ENCODE results near the gene AGAP1. TPM values are rescaled to one million over a fixed set of nuclear protein-coding genes. Genes with fewer than 3 reads are reported as not detected.

The AGAP1 gene
- total RNA-seq, 1 donor from 2014 or later, result 18.3 TPM

DNA sequence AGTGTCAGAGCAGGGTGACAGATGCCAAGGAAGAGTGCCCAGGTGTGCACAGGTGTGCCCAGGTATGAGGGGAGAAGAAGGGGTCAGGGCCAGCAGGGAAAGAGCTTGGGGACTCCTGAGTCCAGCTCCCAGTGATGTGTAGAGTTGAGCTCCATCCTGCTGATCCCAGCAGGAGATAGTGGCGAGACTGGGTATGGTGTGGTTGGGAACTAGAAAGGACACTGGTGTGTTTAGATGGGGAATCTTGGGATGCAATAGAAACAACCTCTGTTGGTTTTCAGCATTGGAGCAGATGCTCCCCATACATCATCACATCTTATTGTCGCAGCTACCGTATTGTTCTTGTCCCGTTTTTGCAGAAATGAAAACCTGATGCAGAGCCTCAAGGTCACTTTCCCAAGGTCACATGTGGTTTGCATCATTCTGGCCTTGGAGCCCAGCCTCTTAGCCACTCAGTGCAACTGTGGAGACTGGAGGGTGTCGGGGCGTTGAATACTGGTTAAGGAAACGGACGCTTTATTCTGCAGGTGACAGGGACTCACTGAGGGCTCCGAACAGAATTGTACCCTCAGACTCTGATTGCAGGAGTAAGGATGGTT lies 166.7 kb downstream of the AGAP1 start:
- Histone ChIP-seq H3K9me3 (ENCODE audit: control insufficient read depth in 3 of 3, low read length in 3 of 3) (no peaks in the 10 kb centered on the region), H3K9ac (ENCODE audit: low read depth in 1 of 3, low read length in 3 of 3) (no peak overlapping the region), H3K27ac (ENCODE audit: low read depth, low read length) (no peak overlapping the region)

DNA sequence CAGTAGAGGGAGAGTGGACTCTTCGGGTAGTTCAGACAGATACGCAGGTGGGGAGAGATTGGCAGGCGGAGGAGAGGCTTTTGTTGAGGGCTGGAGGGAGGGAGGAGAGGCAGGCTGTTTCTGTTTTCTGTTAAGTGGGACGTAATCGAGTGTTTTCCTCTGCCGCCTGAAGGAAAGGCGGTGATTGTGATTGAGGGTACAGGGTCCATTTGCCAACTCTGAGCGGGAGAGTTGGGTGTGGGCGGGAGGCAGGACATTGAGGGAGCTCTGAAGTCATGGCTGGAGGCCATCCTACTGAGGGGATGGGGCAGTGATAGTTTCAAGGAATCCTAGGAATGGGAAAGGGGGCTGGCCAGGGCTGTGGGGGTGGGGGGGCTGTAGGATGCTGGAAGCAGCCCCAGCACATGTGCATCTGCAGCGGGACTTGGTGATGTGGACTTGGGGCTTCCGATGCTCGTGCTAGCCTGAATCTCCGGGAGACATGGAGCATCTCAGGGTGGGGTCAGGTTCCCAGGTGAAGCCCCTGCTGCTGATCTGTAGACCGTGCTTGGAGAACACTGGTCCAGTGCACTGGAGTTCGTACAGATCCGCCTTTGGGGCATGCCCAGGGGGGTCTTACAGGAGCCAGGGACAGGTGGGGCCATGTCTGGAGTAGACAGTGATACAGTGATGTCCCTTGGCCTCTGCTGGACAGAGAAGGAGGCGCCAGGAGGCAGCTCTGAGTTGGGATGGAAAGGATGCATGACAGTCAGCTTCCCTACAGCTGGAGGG lies 167.5 kb downstream of the AGAP1 start:
- H3K36me3 ChIP-seq (ENCODE audit: control insufficient read depth in 3 of 3, insufficient read depth in 3 of 3, low read length in 3 of 3), result no peaks in the 10 kb centered on the region
- H3K9me3 ChIP-seq (ENCODE audit: control insufficient read depth in 3 of 3, low read length in 3 of 3), result no peaks in the 10 kb centered on the region
- H3K4me1 ChIP-seq (ENCODE audit: control insufficient read depth in 3 of 3, insufficient read depth in 3 of 3, low read length in 3 of 3), result peaks cover 26 to 31% (median 28%) of the 10 kb centered on the region in 3 donors
- no peak overlapping the region for H3K27ac ChIP-seq (ENCODE audit: low read depth, low read length)
- no peak overlapping the region for H3K4me3 ChIP-seq (ENCODE audit: low read length in 3 of 3)
- H3K27me3 ChIP-seq (ENCODE audit: control insufficient read depth in 3 of 3, insufficient read depth in 3 of 3, low read length in 3 of 3), result no peaks in the 10 kb centered on the region
- no peak overlapping the region for H3K9ac ChIP-seq (ENCODE audit: low read depth in 1 of 3, low read length in 3 of 3)

More for the DNA sequence above, 166.7 kb downstream of the AGAP1 start:
- H3K36me3 ChIP-seq (ENCODE audit: control insufficient read depth in 3 of 3, insufficient read depth in 3 of 3, low read length in 3 of 3), result no peaks in the 10 kb centered on the region
- no peak overlapping the region for H3K4me3 ChIP-seq (ENCODE audit: low read length in 3 of 3)
- peaks cover 19 to 23% (median 20%) of the 10 kb centered on the region in 3 donors for H3K4me1 ChIP-seq (ENCODE audit: control insufficient read depth in 3 of 3, insufficient read depth in 3 of 3, low read length in 3 of 3)
- H3K27me3 ChIP-seq (ENCODE audit: control insufficient read depth in 3 of 3, insufficient read depth in 3 of 3, low read length in 3 of 3), result no peaks in the 10 kb centered on the region

DNA sequence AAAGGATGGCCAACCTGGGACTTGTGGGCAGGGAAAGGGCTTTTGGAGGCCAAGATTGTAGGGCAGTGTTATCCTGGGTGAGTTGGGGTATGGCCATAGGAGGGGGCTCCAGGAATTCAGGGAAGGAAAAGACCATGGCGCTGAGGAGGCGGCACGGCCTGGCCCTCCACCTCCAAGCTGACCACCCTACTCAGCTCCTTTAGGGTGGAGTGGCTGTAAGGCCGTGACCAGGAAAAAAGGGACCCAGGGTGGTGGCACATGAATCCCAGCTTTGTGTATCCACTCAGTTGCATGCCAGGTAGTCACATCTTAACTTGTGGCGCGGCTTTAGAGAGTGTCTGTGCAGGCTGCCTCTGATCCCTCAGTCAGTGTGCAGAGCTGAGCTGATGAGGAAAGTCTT lies 168.1 kb downstream of the AGAP1 start:
- H3K27ac ChIP-seq (ENCODE audit: low read depth, low read length), result no peak overlapping the region
- H3K27me3 ChIP-seq (ENCODE audit: control insufficient read depth in 3 of 3, insufficient read depth in 3 of 3, low read length in 3 of 3), result no peaks in the 10 kb centered on the region
- H3K36me3 ChIP-seq (ENCODE audit: control insufficient read depth in 3 of 3, insufficient read depth in 3 of 3, low read length in 3 of 3), result no peaks in the 10 kb centered on the region
- no peak overlapping the region for H3K4me3 ChIP-seq (ENCODE audit: low read length in 3 of 3)
- H3K4me1 ChIP-seq (ENCODE audit: control insufficient read depth in 3 of 3, insufficient read depth in 3 of 3, low read length in 3 of 3), result peaks cover 28 to 34% (median 33%) of the 10 kb centered on the region in 3 donors
- no peaks in the 10 kb centered on the region for H3K9me3 ChIP-seq (ENCODE audit: control insufficient read depth in 3 of 3, low read length in 3 of 3)
- H3K9ac ChIP-seq (ENCODE audit: low read depth in 1 of 3, low read length in 3 of 3), result no peak overlapping the region

DNA sequence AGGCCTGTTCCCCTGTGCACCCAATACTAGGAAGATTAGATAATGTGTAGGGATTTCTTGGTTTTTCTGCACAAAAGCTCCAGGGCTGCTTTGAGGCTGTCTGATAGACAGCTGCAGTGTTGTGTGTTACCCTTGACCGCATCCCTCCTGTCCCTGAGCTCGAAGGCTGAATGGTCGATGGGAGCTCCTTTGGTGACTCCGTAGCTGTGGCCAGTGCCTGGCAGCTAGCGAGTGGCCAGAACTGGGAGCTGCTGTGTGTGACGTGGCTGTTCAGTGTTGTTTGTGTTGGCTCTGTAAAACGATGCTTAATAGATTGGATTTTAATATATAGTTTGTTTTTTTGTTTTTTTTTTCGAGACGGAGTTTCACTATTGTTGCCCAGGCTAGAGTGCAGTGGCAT lies 170.0 kb downstream of the AGAP1 start:
- H3K9ac ChIP-seq (ENCODE audit: low read depth in 1 of 3, low read length in 3 of 3), result no peak overlapping the region
- H3K27me3 ChIP-seq (ENCODE audit: control insufficient read depth in 3 of 3, insufficient read depth in 3 of 3, low read length in 3 of 3), result no peaks in the 10 kb centered on the region
- H3K4me1 ChIP-seq (ENCODE audit: control insufficient read depth in 3 of 3, insufficient read depth in 3 of 3, low read length in 3 of 3), result peaks cover 31 to 34% (median 33%) of the 10 kb centered on the region in 3 donors
- no peaks in the 10 kb centered on the region for H3K9me3 ChIP-seq (ENCODE audit: control insufficient read depth in 3 of 3, low read length in 3 of 3)
- no peak overlapping the region for H3K4me3 ChIP-seq (ENCODE audit: low read length in 3 of 3)
- H3K27ac ChIP-seq (ENCODE audit: low read depth, low read length), result no peak overlapping the region
- H3K36me3 ChIP-seq (ENCODE audit: control insufficient read depth in 3 of 3, insufficient read depth in 3 of 3, low read length in 3 of 3), result no peaks in the 10 kb centered on the region

DNA sequence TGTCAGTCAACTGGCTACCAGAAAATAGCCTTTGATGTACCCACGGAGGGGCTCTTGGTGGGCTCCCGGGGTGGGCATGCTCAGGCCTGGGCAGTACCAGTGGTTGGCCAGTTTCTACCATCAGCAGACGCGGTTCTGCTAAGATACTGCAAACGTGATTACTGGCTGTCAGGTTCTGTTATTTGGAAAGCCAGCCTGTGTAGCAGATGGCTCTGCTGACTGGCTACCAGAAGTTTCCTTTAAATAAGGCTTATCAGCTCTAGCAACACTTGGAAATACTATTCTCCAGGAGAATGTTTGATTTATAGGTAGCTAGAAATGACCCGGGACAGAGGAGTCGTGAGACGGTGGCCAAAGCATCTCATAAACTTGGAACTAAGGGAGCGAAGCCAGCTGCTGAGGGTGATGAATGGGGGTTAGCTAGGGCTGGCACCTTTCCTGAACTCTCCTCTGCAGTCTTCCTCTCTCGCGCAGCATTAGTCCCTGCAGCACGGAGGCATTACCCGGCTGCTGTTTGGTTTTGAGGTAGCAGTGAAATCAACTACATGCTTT lies 171.9 kb downstream of the AGAP1 start:
- Histone ChIP-seq H3K9me3 (ENCODE audit: control insufficient read depth in 3 of 3, low read length in 3 of 3) (no peaks in the 10 kb centered on the region), H3K4me3 (ENCODE audit: low read length in 3 of 3) (peak overlapping the region; percentile 39 to 78 (median 62)), H3K4me1 (ENCODE audit: control insufficient read depth in 3 of 3, insufficient read depth in 3 of 3, low read length in 3 of 3) (peaks cover 22 to 36% (median 27%) of the 10 kb centered on the region in 3 donors), H3K27me3 (ENCODE audit: control insufficient read depth in 3 of 3, insufficient read depth in 3 of 3, low read length in 3 of 3) (peaks cover 0 to 3% (median 0%) of the 10 kb centered on the region in 3 donors), H3K36me3 (ENCODE audit: control insufficient read depth in 3 of 3, insufficient read depth in 3 of 3, low read length in 3 of 3) (no peaks in the 10 kb centered on the region), H3K27ac (ENCODE audit: low read depth, low read length) (no peak overlapping the region), H3K9ac (ENCODE audit: low read depth in 1 of 3, low read length in 3 of 3) (no peak overlapping the region)

DNA sequence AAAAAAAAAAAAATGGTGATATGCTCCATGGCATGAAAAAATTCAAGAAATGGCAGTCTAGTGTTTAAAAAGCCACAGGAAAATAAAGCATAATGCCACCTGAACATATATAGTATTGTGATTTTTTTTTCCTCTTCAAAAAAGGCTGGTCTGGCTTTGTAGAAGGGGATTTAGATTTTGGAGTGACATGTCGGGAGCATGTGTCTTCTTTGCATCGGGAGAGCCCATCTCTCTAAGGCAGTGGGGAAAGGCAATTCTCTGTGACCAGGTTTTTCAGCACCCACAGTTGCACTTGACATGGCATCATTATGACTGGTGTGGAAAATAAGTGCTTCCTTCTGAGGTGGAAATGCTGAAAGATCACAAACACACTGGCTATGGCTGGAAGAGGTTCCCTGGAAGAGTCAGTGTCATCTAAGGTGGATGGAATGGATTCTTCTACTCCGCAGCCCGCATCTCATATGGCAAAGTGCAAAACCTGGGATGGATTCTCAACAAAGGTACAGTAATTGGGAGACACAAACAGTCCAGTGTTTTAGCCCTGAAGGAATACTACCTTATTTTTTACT lies 172.5 kb downstream of the AGAP1 start:
- H3K36me3 ChIP-seq (ENCODE audit: control insufficient read depth in 3 of 3, insufficient read depth in 3 of 3, low read length in 3 of 3), result no peaks in the 10 kb centered on the region
- H3K9me3 ChIP-seq (ENCODE audit: control insufficient read depth in 3 of 3, low read length in 3 of 3), result no peaks in the 10 kb centered on the region
- H3K27ac ChIP-seq (ENCODE audit: low read depth, low read length), result no peak overlapping the region
- H3K9ac ChIP-seq (ENCODE audit: low read depth in 1 of 3, low read length in 3 of 3), result peak overlapping the region in 1 of 3 donors; percentile 40
- H3K4me1 ChIP-seq (ENCODE audit: control insufficient read depth in 3 of 3, insufficient read depth in 3 of 3, low read length in 3 of 3), result peaks cover 22 to 33% (median 30%) of the 10 kb centered on the region in 3 donors
- H3K4me3 ChIP-seq (ENCODE audit: low read length in 3 of 3), result peak overlapping the region; percentile 39 to 78 (median 62)
- peaks cover 0 to 4% (median 3%) of the 10 kb centered on the region in 3 donors for H3K27me3 ChIP-seq (ENCODE audit: control insufficient read depth in 3 of 3, insufficient read depth in 3 of 3, low read length in 3 of 3)

DNA sequence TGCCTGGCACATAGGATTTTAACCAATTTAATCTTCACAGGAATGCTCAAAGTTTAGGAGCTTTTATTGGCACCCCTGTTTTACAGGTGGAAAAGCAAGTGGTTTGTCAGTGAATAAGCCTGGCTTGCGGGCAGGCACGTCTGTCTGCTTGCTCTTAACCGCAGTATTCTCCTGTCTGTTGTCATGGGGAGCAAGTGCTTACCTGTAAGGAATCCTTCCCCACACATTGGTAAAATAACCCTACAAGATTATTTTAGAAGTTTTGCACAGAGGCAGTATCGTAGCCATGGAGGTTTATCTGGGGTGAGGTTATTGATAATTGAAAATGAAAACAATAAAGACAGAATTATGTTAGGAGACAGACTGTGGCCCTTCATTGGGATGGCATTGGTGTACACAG lies 174.9 kb downstream of the AGAP1 start:
- Histone ChIP-seq H3K4me3 (ENCODE audit: low read length in 3 of 3) (peak overlapping the region in 1 of 3 donors; percentile 25), H3K9ac (ENCODE audit: low read depth in 1 of 3, low read length in 3 of 3) (no peak overlapping the region), H3K4me1 (ENCODE audit: control insufficient read depth in 3 of 3, insufficient read depth in 3 of 3, low read length in 3 of 3) (peaks cover 22 to 30% (median 29%) of the 10 kb centered on the region in 3 donors), H3K27ac (ENCODE audit: low read depth, low read length) (no peak overlapping the region), H3K36me3 (ENCODE audit: control insufficient read depth in 3 of 3, insufficient read depth in 3 of 3, low read length in 3 of 3) (no peaks in the 10 kb centered on the region), H3K9me3 (ENCODE audit: control insufficient read depth in 3 of 3, low read length in 3 of 3) (no peaks in the 10 kb centered on the region), H3K27me3 (ENCODE audit: control insufficient read depth in 3 of 3, insufficient read depth in 3 of 3, low read length in 3 of 3) (peaks cover 0 to 6% (median 5%) of the 10 kb centered on the region in 3 donors)

DNA sequence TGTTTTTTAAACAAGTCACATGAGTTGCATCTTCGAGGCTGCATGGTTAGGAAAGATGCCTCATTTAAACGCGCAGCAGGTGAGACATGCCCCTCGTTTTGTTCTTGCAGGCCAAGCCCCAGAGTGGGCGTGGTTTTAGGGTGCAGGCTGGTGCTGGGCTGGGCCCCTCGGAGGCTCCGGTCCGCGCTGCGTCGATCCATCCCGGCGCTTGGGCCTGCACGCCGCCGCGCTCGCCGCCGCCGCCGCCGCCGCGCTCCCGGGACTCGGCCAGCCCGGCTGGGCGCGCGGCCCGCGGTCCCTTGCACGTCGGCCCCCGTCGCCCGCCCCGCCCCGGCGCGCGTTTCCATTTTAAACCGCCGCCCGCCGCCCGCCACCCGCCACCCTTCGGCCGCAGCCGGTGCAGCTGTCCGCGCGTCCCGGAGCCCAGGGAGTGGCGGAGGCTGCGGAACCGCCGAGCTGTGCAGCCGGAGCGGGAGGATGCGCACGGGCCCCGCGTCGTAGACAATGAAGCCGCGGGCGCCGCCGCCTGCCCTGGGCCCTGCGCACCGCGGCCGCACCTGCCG lies 175.5 kb downstream of the AGAP1 start:
- Histone ChIP-seq H3K27ac (ENCODE audit: low read depth, low read length) (no peak overlapping the region), H3K9ac (ENCODE audit: low read depth in 1 of 3, low read length in 3 of 3) (peak overlapping the region in 1 of 3 donors; percentile 33), H3K27me3 (ENCODE audit: control insufficient read depth in 3 of 3, insufficient read depth in 3 of 3, low read length in 3 of 3) (peaks cover 0 to 6% (median 5%) of the 10 kb centered on the region in 3 donors), H3K4me3 (ENCODE audit: low read length in 3 of 3) (peak overlapping the region; percentile 25 to 64 (median 56)), H3K9me3 (ENCODE audit: control insufficient read depth in 3 of 3, low read length in 3 of 3) (no peaks in the 10 kb centered on the region), H3K36me3 (ENCODE audit: control insufficient read depth in 3 of 3, insufficient read depth in 3 of 3, low read length in 3 of 3) (no peaks in the 10 kb centered on the region), H3K4me1 (ENCODE audit: control insufficient read depth in 3 of 3, insufficient read depth in 3 of 3, low read length in 3 of 3) (peaks cover 22 to 30% (median 29%) of the 10 kb centered on the region in 3 donors)

DNA sequence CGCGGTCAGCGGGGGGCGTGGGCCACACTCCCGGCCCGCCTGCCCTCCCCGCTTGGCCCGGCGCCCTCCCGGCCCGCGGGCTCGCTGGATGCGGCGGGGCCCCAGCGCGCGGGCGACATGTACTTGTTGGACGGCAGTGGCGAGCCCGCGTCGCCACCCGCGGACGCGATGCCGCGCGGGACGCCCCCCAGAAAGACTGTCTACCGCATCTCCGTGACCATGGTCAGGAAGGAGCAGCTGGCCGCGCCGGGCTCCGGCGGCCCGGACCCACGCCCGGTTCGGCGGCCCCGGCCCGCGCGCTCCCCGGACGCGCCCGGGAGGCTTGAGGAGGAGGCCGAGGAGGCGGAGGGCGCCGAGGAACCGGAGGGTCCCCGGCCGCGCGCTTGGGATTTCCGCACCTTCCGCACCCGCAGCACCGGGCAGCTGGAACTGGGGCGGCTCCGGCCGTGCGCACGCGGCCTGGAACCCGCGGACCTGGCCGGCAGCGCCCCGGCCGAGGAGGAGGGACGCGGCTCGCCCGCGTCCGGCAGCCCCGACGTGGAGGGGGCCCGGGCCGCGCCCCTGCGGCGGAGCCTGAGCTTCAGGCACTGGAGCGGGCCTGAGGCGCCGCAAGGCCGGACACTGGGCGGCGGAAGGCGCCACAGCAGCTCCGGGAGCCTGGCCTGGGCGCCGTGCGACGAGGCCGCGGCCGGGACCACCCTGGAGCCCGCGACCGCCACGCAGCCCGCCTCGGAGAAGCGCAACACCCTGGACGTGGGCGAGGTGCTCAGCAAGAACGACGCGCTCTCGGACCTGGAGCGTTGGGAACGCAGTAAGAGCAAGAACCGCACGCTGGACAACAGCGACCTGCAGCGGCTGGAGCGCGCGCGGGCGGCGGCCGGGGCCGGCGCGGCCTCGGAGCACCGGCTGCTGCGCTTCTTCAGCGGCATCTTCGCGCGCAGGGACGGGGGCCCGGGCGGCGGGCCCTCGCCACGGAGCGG lies 176.4 kb downstream of the AGAP1 start:
- Histone ChIP-seq H3K9ac (ENCODE audit: low read depth in 1 of 3, low read length in 3 of 3) (peak overlapping the region in 1 of 3 donors; percentile 71), H3K4me1 (ENCODE audit: control insufficient read depth in 3 of 3, insufficient read depth in 3 of 3, low read length in 3 of 3) (peaks cover 17 to 22% (median 22%) of the 10 kb centered on the region in 3 donors), H3K27ac (ENCODE audit: low read depth, low read length) (no peak overlapping the region), H3K4me3 (ENCODE audit: low read length in 3 of 3) (peak overlapping the region in 2 of 3 donors; percentile 65 to 74), H3K27me3 (ENCODE audit: control insufficient read depth in 3 of 3, insufficient read depth in 3 of 3, low read length in 3 of 3) (peaks cover 0 to 6% (median 5%) of the 10 kb centered on the region in 3 donors), H3K9me3 (ENCODE audit: control insufficient read depth in 3 of 3, low read length in 3 of 3) (no peaks in the 10 kb centered on the region), H3K36me3 (ENCODE audit: control insufficient read depth in 3 of 3, insufficient read depth in 3 of 3, low read length in 3 of 3) (no peaks in the 10 kb centered on the region)

All from skeletal muscle tissue (tissue), 4 donors.